ENCODE results near the gene PEX26. TPM values are rescaled to one million over a fixed set of nuclear protein-coding genes. Genes with fewer than 3 reads are reported as not detected.

Gene PEX26
- total RNA-seq, 1 experiment from 2014 or later, result 30.6 TPM

DNA sequence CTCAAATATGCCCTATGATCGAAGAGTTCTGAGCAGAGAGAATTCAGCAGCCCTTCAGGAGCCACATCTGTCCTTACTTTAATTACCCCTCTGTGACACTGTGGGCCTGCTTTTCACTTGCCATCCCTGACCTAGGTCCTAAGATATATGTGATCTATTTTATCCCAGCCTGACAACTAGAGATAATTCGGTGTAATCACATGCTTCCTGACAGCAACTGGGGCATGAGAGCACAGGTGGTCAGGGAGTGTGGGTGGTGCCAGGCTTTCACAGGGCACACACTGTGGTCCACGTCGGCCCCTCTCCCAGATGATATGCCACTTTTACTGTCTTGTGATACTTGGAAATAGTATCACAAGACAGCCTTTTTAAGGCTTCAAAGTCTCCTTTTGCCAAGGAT is 36.7 kb downstream of the PEX26 start:
- no peaks in the 10 kb centered on the region for H3K27me3 ChIP-seq (ENCODE audit: low read length)
- H3K9me2 ChIP-seq (replicated peaks; ENCODE audit: low read length), result no peaks in the 10 kb centered on the region
- H3F3A ChIP-seq (ENCODE audit: low read length, unreplicated experiment), result no peaks in the 10 kb centered on the region
- intact Hi-C loops (cut with micrococcal nuclease), result no loop called here
- H3K4me1 ChIP-seq (ENCODE audit: insufficient read depth, low read length), result no peaks in the 10 kb centered on the region
- no peaks in the 10 kb centered on the region for H3K9me3 ChIP-seq (ENCODE audit: low read length)
- H2AFZ ChIP-seq (ENCODE audit: low read length), result no peak overlapping the region
- DNase-seq (no peak), ATAC-seq (no peak)
- no peak overlapping the region for H3K9ac ChIP-seq (ENCODE audit: low read length)
- H3K4me3 ChIP-seq (ENCODE audit: low read length), result no peak overlapping the region
- H3K36me3 ChIP-seq (ENCODE audit: low read depth, low read length), result no peaks in the 10 kb centered on the region
- no peak overlapping the region for H3K4me2 ChIP-seq (ENCODE audit: low read length)
- no TSS peak for BruUV-seq (replicated peaks)
- no peak overlapping the region for H3K27ac ChIP-seq (ENCODE audit: low read length)
- H3K79me2 ChIP-seq (ENCODE audit: low read length), result no peaks in the 10 kb centered on the region
- ChIA-PET CTCF (no interaction called here), POLR2A (ENCODE audit: unreplicated experiment) (no interaction called here)
- TF ChIP-seq EZH2 (IDR thresholded peaks at IDR 0.05; ENCODE audit: low read length, unreplicated experiment) (no peak), EZH2phosphoT487 (IDR thresholded peaks at IDR 0.05; ENCODE audit: borderline replicate concordance, low read length) (no peak)
- TF ChIP-seq, protein P1, sequence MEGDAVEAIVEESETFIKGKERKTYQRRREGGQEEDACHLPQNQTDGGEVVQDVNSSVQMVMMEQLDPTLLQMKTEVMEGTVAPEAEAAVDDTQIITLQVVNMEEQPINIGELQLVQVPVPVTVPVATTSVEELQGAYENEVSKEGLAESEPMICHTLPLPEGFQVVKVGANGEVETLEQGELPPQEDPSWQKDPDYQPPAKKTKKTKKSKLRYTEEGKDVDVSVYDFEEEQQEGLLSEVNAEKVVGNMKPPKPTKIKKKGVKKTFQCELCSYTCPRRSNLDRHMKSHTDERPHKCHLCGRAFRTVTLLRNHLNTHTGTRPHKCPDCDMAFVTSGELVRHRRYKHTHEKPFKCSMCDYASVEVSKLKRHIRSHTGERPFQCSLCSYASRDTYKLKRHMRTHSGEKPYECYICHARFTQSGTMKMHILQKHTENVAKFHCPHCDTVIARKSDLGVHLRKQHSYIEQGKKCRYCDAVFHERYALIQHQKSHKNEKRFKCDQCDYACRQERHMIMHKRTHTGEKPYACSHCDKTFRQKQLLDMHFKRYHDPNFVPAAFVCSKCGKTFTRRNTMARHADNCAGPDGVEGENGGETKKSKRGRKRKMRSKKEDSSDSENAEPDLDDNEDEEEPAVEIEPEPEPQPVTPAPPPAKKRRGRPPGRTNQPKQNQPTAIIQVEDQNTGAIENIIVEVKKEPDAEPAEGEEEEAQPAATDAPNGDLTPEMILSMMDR (conservative IDR thresholded peaks at IDR 0.05; ENCODE audit: low read depth, low read length), result no peak
- no peaks in the 10 kb centered on the region for H4K20me1 ChIP-seq (ENCODE audit: low read length)

DNA sequence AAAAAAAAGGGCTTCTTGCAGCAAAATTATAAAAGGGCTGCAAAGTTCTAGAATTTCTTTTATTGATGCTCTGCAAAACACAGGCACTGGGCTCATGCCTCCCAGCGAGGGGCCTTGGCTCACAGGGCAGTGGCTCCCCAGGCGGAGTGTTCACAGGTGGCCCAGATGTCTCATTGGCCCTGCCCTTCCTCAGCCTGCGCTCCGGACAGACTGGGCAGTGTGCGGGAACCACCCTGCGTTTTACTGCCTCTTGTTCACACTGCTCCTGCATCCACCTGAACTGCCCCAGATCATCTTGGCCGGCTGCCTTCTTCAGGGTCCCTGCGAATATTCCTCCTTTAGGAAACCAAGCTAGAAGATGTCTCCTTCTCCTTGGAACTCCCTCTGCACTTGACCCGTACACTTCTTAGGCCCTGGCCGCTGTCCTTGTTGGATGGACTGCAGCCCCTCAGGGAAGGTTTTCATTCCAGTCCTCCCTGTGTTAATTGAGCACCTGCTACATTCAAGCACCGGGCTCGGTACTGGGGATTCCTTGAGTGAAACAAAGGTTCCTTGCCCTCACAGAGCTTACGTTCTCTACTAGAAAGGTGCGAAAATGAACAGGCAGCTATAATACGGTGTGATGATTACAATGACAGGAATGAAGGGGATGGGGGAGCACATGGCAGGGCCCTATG is 37.3 kb downstream of the PEX26 start:
- DNase-seq (no peak), ATAC-seq (no peak)
- TF ChIP-seq EZH2 (IDR thresholded peaks at IDR 0.05; ENCODE audit: low read length, unreplicated experiment) (no peak), EZH2phosphoT487 (IDR thresholded peaks at IDR 0.05; ENCODE audit: borderline replicate concordance, low read length) (no peak)
- TF ChIP-seq, protein P1 (conservative IDR thresholded peaks at IDR 0.05; ENCODE audit: low read depth, low read length), result no peak
- no peaks in the 10 kb centered on the region for H3K27me3 ChIP-seq (ENCODE audit: low read length)
- no peaks in the 10 kb centered on the region for H3K36me3 ChIP-seq (ENCODE audit: low read depth, low read length)
- no peak overlapping the region for H3K4me3 ChIP-seq (ENCODE audit: low read length)
- no peak overlapping the region for H3K9ac ChIP-seq (ENCODE audit: low read length)
- no peaks in the 10 kb centered on the region for H3F3A ChIP-seq (ENCODE audit: low read length, unreplicated experiment)
- H3K79me2 ChIP-seq (ENCODE audit: low read length), result no peaks in the 10 kb centered on the region
- no peaks in the 10 kb centered on the region for H4K20me1 ChIP-seq (ENCODE audit: low read length)
- H3K4me1 ChIP-seq (ENCODE audit: insufficient read depth, low read length), result no peaks in the 10 kb centered on the region
- no peaks in the 10 kb centered on the region for H3K9me3 ChIP-seq (ENCODE audit: low read length)
- intact Hi-C loops (cut with micrococcal nuclease), result no loop called here
- BruUV-seq (replicated peaks), result no TSS peak
- H3K4me2 ChIP-seq (ENCODE audit: low read length), result no peak overlapping the region
- CTCF ChIA-PET, result no interaction called here
- no peak overlapping the region for H3K27ac ChIP-seq (ENCODE audit: low read length)
- POLR2A ChIA-PET (ENCODE audit: unreplicated experiment), result no interaction called here
- no peaks in the 10 kb centered on the region for H3K9me2 ChIP-seq (replicated peaks; ENCODE audit: low read length)
- no peak overlapping the region for H2AFZ ChIP-seq (ENCODE audit: low read length)

DNA sequence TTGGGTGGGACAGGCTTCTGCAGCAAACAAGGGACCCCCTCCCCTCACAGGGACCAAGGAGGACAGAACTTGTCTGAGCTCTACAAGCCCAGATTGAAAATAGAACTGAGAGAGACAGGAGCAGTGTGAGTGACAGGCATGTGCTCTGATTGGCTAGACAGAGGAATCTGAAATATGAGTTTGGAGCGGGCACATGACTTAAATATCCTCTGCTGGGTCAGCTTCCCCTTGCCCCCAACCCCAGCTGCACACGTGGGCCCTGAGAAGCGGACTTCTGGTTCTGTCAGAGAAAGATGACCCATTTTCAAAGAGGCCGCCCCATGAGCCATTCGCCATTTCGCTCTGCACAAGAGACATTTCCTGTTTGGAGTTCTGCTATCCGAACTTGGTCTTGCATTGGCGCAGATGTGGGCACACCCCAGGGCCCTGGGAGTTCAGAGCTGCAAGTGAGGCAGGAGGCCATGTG is 38.1 kb downstream of the PEX26 start:
- intact Hi-C loops (cut with micrococcal nuclease), result no loop called here
- H2AFZ ChIP-seq (ENCODE audit: low read length), result no peak overlapping the region

More for the DNA sequence above, 38.1 kb downstream of the PEX26 start:
- Histone ChIP-seq H3K27ac (ENCODE audit: low read length) (no peak overlapping the region), H3K9me3 (ENCODE audit: low read length) (no peaks in the 10 kb centered on the region), H3K36me3 (ENCODE audit: low read depth, low read length) (no peaks in the 10 kb centered on the region), H3K27me3 (ENCODE audit: low read length) (no peaks in the 10 kb centered on the region), H3K4me3 (ENCODE audit: low read length) (no peak overlapping the region), H3F3A (ENCODE audit: low read length, unreplicated experiment) (no peaks in the 10 kb centered on the region), H3K79me2 (ENCODE audit: low read length) (no peaks in the 10 kb centered on the region), H3K9me2 (replicated peaks; ENCODE audit: low read length) (no peaks in the 10 kb centered on the region), H3K9ac (ENCODE audit: low read length) (no peak overlapping the region), H3K4me1 (ENCODE audit: insufficient read depth, low read length) (no peaks in the 10 kb centered on the region), H3K4me2 (ENCODE audit: low read length) (no peak overlapping the region), H4K20me1 (ENCODE audit: low read length) (no peaks in the 10 kb centered on the region)
- ChIA-PET CTCF (no interaction called here), POLR2A (ENCODE audit: unreplicated experiment) (no interaction called here)
- DNase-seq, result no peak
- no peak for TF ChIP-seq EZH2 (IDR thresholded peaks at IDR 0.05; ENCODE audit: low read length, unreplicated experiment)
- TF ChIP-seq, protein P1 (conservative IDR thresholded peaks at IDR 0.05; ENCODE audit: low read depth, low read length), result no peak
- no peak for TF ChIP-seq EZH2phosphoT487 (IDR thresholded peaks at IDR 0.05; ENCODE audit: borderline replicate concordance, low read length)
- no peak for ATAC-seq
- no TSS peak for BruUV-seq (replicated peaks)

Measured in PC-3 (cell line).